ENCODE measurements around the gene TTPAL. TPM values are rescaled to one million over a fixed set of nuclear protein-coding genes. Genes with fewer than 3 reads are reported as not detected.

The TTPAL gene
- total RNA-seq, 6 experiments from 2014 or later, result 18.0 to 102 (median 28.7) TPM

GRCh38 chr20:44454306-44454963, 21.2 kb upstream of the TTPAL start:
- peaks cover 2 to 35% (median 14%) of the 10 kb centered on the region in 4 donors for H3K4me1 ChIP-seq
- no peak overlapping the region for H3K4me3 ChIP-seq
- WGBS (ENCODE audit: insufficient coverage, low coverage, low lambda C conversion rate, missing lambda C conversion rate), result 75% methylated on average over 7 of the region's 7 CpGs
- no peaks in the 10 kb centered on the region for H3K36me3 ChIP-seq
- ATAC-seq (no peak), DNase-seq (no peak)
- intact Hi-C loops (cut with DNase I), result loop anchor here in 1 of 2 donors (10.0 kb wide), 1 partner anchor 50 kb away; no protein-coding TSS in a partner anchor
- H3K27me3 ChIP-seq, result no peaks in the 10 kb centered on the region
- no peaks in the 10 kb centered on the region for H3K9me3 ChIP-seq
- TF ChIP-seq CTCF (IDR thresholded peaks at IDR 0.05), result no peak
- TF ChIP-seq POLR2A (IDR thresholded peaks at IDR 0.05), result no peak
- H3K27ac ChIP-seq, result no peak overlapping the region

GRCh38 chr20:44455126-44455525, 20.5 kb upstream of the TTPAL start:
- no peak for ATAC-seq
- peaks cover 3 to 37% (median 17%) of the 10 kb centered on the region in 4 donors for H3K4me1 ChIP-seq

GRCh38 chr20:44456611-44457010, 19.1 kb upstream of the TTPAL start:
- H3K27me3 ChIP-seq, result no peaks in the 10 kb centered on the region
- H3K36me3 ChIP-seq, result no peaks in the 10 kb centered on the region
- peaks cover 3 to 37% (median 17%) of the 10 kb centered on the region in 4 donors for H3K4me1 ChIP-seq
- H3K4me3 ChIP-seq, result no peak overlapping the region
- TF ChIP-seq POLR2A (IDR thresholded peaks at IDR 0.05) (no peak), CTCF (IDR thresholded peaks at IDR 0.05) (no peak)
- no peak overlapping the region for H3K27ac ChIP-seq
- WGBS (ENCODE audit: insufficient coverage, low coverage, low lambda C conversion rate, missing lambda C conversion rate), result 91% methylated on average over 8 of the region's 8 CpGs
- ATAC-seq (no peak), DNase-seq (no peak)
- no peaks in the 10 kb centered on the region for H3K9me3 ChIP-seq
- intact Hi-C loops (cut with DNase I), result loop anchor here in 1 of 2 donors (10.0 kb wide), 1 partner anchor 52 kb away; no protein-coding TSS in a partner anchor

More at GRCh38 chr20:44455126-44455525, 20.5 kb upstream of the TTPAL start:
- Histone ChIP-seq H3K27ac (no peak overlapping the region), H3K4me3 (no peak overlapping the region), H3K9me3 (no peaks in the 10 kb centered on the region), H3K27me3 (no peaks in the 10 kb centered on the region), H3K36me3 (no peaks in the 10 kb centered on the region)
- 53% methylated on average over 3 of the region's 3 CpGs for WGBS (ENCODE audit: insufficient coverage, low coverage, low lambda C conversion rate, missing lambda C conversion rate)
- DNase-seq, result no peak
- intact Hi-C loops (cut with DNase I), result loop anchor here in 1 of 2 donors (10.0 kb wide), 1 partner anchor 50 kb away; no protein-coding TSS in a partner anchor
- TF ChIP-seq CTCF (IDR thresholded peaks at IDR 0.05), result no peak
- TF ChIP-seq POLR2A (IDR thresholded peaks at IDR 0.05), result no peak

- DNase-seq (no peak), ATAC-seq (no peak)
- WGBS (ENCODE audit: insufficient coverage, low coverage, low lambda C conversion rate, missing lambda C conversion rate), result 29% methylated on average over 1 of the region's 6 CpGs
- H3K9me3 ChIP-seq, result no peaks in the 10 kb centered on the region
- H3K4me3 ChIP-seq, result no peak overlapping the region
- TF ChIP-seq POLR2A (IDR thresholded peaks at IDR 0.05) (no peak), CTCF (IDR thresholded peaks at IDR 0.05) (no peak)
- H3K27me3 ChIP-seq, result no peaks in the 10 kb centered on the region
- H3K36me3 ChIP-seq, result no peaks in the 10 kb centered on the region
- H3K4me1 ChIP-seq, result peaks cover 0 to 37% (median 19%) of the 10 kb centered on the region in 4 donors
- no peak overlapping the region for H3K27ac ChIP-seq
- intact Hi-C loops (cut with DNase I), result loop anchor here in 1 of 2 donors (10.0 kb wide), 1 partner anchor 52 kb away; no protein-coding TSS in a partner anchor
Observed at GRCh38 chr20:44457016-44457415, 18.7 kb upstream of the TTPAL start.

All from right lobe of liver (tissue), 6 donors.